Panc1 (cell line): Measurements from ENCODE around the gene CEMIP.

Experiments
- POLR2AphosphoS5 ChIP-seq: IDR thresholded peaks from 2 replicates; pipeline ENCODE4 v1.6.1; 2012; ENCODE audit warnings: mild to moderate bottlenecking, low read depth, low read length, moderate library complexity
- SIN3A ChIP-seq: IDR thresholded peaks from 2 replicates; pipeline ENCODE4 v1.6.1; 2012; ENCODE audit warnings: low read depth, mild to moderate bottlenecking, low read length, moderate library complexity, borderline replicate concordance; ENCODE audit not compliant: insufficient read depth
- TF ChIP-seq, protein P1 (sequence below): fragments of 450-650 bp; IDR thresholded peaks from 2 replicates; pipeline ENCODE4 v1.5.1; 2017; ENCODE audit warnings: mild to moderate bottlenecking
- TF ChIP-seq, protein P2 (sequence below), 2 experiments: IDR thresholded peaks; 2 replicates each; pipeline ENCODE4 v1.6.1; 2011 to 2012; ENCODE audit warnings: low read depth in 2 of 2, control low read depth in 1 of 2, low read length in 1 of 2, mild to moderate bottlenecking in 1 of 2, moderate library complexity in 1 of 2; ENCODE audit not compliant: insufficient read depth in 1 of 2

GRCh38 chr15:80773122-80773551 lies 6.0 kb upstream of the CEMIP start:
- TF ChIP-seq POLR2AphosphoS5 (no peak), SIN3A (no peak)
- TF ChIP-seq, protein P1, sequence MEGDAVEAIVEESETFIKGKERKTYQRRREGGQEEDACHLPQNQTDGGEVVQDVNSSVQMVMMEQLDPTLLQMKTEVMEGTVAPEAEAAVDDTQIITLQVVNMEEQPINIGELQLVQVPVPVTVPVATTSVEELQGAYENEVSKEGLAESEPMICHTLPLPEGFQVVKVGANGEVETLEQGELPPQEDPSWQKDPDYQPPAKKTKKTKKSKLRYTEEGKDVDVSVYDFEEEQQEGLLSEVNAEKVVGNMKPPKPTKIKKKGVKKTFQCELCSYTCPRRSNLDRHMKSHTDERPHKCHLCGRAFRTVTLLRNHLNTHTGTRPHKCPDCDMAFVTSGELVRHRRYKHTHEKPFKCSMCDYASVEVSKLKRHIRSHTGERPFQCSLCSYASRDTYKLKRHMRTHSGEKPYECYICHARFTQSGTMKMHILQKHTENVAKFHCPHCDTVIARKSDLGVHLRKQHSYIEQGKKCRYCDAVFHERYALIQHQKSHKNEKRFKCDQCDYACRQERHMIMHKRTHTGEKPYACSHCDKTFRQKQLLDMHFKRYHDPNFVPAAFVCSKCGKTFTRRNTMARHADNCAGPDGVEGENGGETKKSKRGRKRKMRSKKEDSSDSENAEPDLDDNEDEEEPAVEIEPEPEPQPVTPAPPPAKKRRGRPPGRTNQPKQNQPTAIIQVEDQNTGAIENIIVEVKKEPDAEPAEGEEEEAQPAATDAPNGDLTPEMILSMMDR: no peak
- TF ChIP-seq, protein P2, sequence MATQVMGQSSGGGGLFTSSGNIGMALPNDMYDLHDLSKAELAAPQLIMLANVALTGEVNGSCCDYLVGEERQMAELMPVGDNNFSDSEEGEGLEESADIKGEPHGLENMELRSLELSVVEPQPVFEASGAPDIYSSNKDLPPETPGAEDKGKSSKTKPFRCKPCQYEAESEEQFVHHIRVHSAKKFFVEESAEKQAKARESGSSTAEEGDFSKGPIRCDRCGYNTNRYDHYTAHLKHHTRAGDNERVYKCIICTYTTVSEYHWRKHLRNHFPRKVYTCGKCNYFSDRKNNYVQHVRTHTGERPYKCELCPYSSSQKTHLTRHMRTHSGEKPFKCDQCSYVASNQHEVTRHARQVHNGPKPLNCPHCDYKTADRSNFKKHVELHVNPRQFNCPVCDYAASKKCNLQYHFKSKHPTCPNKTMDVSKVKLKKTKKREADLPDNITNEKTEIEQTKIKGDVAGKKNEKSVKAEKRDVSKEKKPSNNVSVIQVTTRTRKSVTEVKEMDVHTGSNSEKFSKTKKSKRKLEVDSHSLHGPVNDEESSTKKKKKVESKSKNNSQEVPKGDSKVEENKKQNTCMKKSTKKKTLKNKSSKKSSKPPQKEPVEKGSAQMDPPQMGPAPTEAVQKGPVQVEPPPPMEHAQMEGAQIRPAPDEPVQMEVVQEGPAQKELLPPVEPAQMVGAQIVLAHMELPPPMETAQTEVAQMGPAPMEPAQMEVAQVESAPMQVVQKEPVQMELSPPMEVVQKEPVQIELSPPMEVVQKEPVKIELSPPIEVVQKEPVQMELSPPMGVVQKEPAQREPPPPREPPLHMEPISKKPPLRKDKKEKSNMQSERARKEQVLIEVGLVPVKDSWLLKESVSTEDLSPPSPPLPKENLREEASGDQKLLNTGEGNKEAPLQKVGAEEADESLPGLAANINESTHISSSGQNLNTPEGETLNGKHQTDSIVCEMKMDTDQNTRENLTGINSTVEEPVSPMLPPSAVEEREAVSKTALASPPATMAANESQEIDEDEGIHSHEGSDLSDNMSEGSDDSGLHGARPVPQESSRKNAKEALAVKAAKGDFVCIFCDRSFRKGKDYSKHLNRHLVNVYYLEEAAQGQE (IDR thresholded peaks at IDR 0.05; ENCODE audit: insufficient read depth in 1 of 2, low read depth in 2 of 2, low read length in 1 of 2): no peak
